IMR-90 (cell line): ENCODE results near the gene CRTC1. TPM values are rescaled to one million over a fixed set of nuclear protein-coding genes. Genes with fewer than 3 reads are reported as not detected.

Experiments used
- ATAC-seq: fragments of 200-7000 bp; cut with Tn5 transposase; 2 replicates; pipeline ENCODE4 v1.9.1; 2020; ENCODE audit warnings: low read depth, mild to moderate bottlenecking, moderate library complexity
- BruUV-seq: library from RNA; stranded (reverse); fragments of 400-500 nt; replicated peaks from 2 replicates; lab custom pipeline; 2021; lab: Mats Ljungman, UMichigan
- CTCF ChIA-PET: fragments of 300-600 bp; formaldehyde crosslinking; extraction: SDS; loops from one replicate; lab custom pipeline; 2021; ENCODE audit warnings: antibody characterized with exemption; lab: Yijun Ruan, JAX
- POLR2A ChIA-PET: fragments of 300-600 bp; sonication (Branson Sonifier 250); formaldehyde crosslinking; loops from one replicate; lab custom pipeline; 2022; ENCODE audit warnings: antibody characterized with exemption; ENCODE audit not compliant: unreplicated experiment; lab: Charles Lee
- DNase-seq: peaks from one replicate; pipeline ENCODE4 v3.0.0; 2013
- H2AFZ ChIP-seq: replicated peaks from 2 replicates; pipeline ENCODE3; 2013; ENCODE audit warnings: low read length, mild to moderate bottlenecking; ENCODE audit not compliant: poor library complexity
- H2AK5ac ChIP-seq: 2 replicates; pipeline ENCODE4 v1.6.1; 2013; ENCODE audit warnings: low read depth, low read length, inconsistent platforms
- H2AK9ac ChIP-seq: replicated peaks from 2 replicates; pipeline ENCODE3; 2013; ENCODE audit warnings: mild to moderate bottlenecking, low read depth, low read length, moderate library complexity; ENCODE audit not compliant: poor library complexity
- H2BK120ac ChIP-seq: 2 replicates; pipeline ENCODE4 v1.6.1; 2013; ENCODE audit warnings: low read depth, low read length, inconsistent platforms
- H2BK15ac ChIP-seq: 3 replicates; pipeline ENCODE4 v1.6.1; 2013; ENCODE audit warnings: low read depth, low read length, inconsistent platforms
- H2BK20ac ChIP-seq: 2 replicates; pipeline ENCODE4 v1.6.1; 2013; ENCODE audit warnings: low read depth, mild to moderate bottlenecking, inconsistent platforms, low read length, moderate library complexity
- H2BK5ac ChIP-seq: 2 replicates; pipeline ENCODE4 v1.6.1; 2013; ENCODE audit warnings: mild to moderate bottlenecking, low read depth, low read length, inconsistent platforms; ENCODE audit not compliant: poor library complexity, severe bottlenecking
- H3K14ac ChIP-seq: replicated peaks from 2 replicates; pipeline ENCODE4 v1.6.1; 2013; ENCODE audit warnings: low read depth, low read length, inconsistent platforms
- H3K18ac ChIP-seq: 2 replicates; pipeline ENCODE4 v1.6.1; 2013; ENCODE audit warnings: low read depth, low read length, control low read depth
- H3K23ac ChIP-seq: 2 replicates; pipeline ENCODE4 v1.6.1; 2013; ENCODE audit warnings: low read depth, low read length, inconsistent platforms
- H3K27ac ChIP-seq: 2 replicates; pipeline ENCODE4 v1.5.1; 2013; ENCODE audit warnings: mild to moderate bottlenecking, control low read depth, low read length; ENCODE audit not compliant: insufficient read depth
- H3K27me3 ChIP-seq: 2 replicates; pipeline ENCODE4 v1.6.1; 2013; ENCODE audit warnings: low read length; ENCODE audit not compliant: control insufficient read depth, insufficient read depth
- H3K36me3 ChIP-seq: 2 replicates; pipeline ENCODE4 v1.6.1; 2013; ENCODE audit warnings: low read length, mixed read lengths; ENCODE audit not compliant: control insufficient read depth, insufficient read depth
- H3K4ac ChIP-seq: 2 replicates; pipeline ENCODE4 v1.6.1; 2013; ENCODE audit warnings: low read depth, low read length, inconsistent platforms
- H3K4me1 ChIP-seq: 2 replicates; pipeline ENCODE4 v1.6.1; 2013; ENCODE audit warnings: low read length, mixed read lengths; ENCODE audit not compliant: control insufficient read depth, insufficient read depth
- H3K4me2 ChIP-seq: 2 replicates; pipeline ENCODE4 v1.6.1; 2013; ENCODE audit warnings: low read depth, mild to moderate bottlenecking, control low read depth, low read length, moderate library complexity
- H3K4me3 ChIP-seq: 2 replicates; pipeline ENCODE4 v1.5.1; 2013; ENCODE audit warnings: low read depth, mild to moderate bottlenecking, control low read depth, low read length, moderate library complexity; ENCODE audit not compliant: insufficient read depth
- H3K56ac ChIP-seq: 2 replicates; pipeline ENCODE4 v1.6.1; 2013; ENCODE audit warnings: low read length, inconsistent platforms; ENCODE audit not compliant: insufficient read depth; ENCODE audit errors: extremely low read depth
- H3K79me1 ChIP-seq, 2 experiments: 2 replicates each; pipeline ENCODE4 v1.6.1; 2013; ENCODE audit warnings: low read length in 2 of 2, inconsistent platforms in 1 of 2, low read depth in 1 of 2
- H3K9ac ChIP-seq: 2 replicates; pipeline ENCODE4 v1.6.1; 2013; ENCODE audit warnings: low read depth, low read length, control low read depth
- H3K9me1 ChIP-seq: 2 replicates; pipeline ENCODE4 v1.6.1; 2013; ENCODE audit warnings: low read length, inconsistent platforms; ENCODE audit not compliant: insufficient read depth
- H3K9me3 ChIP-seq: 2 replicates; pipeline ENCODE4 v1.6.1; 2013; ENCODE audit warnings: low read length; ENCODE audit not compliant: control insufficient read depth, insufficient read depth
- H4K20me1 ChIP-seq: 2 replicates; pipeline ENCODE4 v1.6.1; 2013; ENCODE audit warnings: low read length, inconsistent platforms; ENCODE audit not compliant: insufficient read depth
- H4K5ac ChIP-seq: 2 replicates; pipeline ENCODE4 v1.6.1; 2013; ENCODE audit warnings: mild to moderate bottlenecking, low read depth, low read length, control low read depth
- H4K8ac ChIP-seq, 2 experiments: 2 replicates each; pipeline ENCODE4 v1.6.1; 2013; ENCODE audit warnings: low read depth in 2 of 2, low read length in 2 of 2, control low read depth in 1 of 2, inconsistent platforms in 1 of 2
- H4K91ac ChIP-seq: 2 replicates; pipeline ENCODE4 v1.6.1; 2013; ENCODE audit warnings: low read depth, low read length, inconsistent platforms; ENCODE audit not compliant: insufficient read depth
- CEBPB ChIP-seq: IDR thresholded peaks from 2 replicates; pipeline ENCODE4 v1.6.1; 2012; ENCODE audit warnings: low read depth, low read length, improper control_type of control experiment
- CHD1 ChIP-seq: IDR thresholded peaks from 2 replicates; pipeline ENCODE4 v1.6.1; 2012; ENCODE audit warnings: low read depth, low read length, improper control_type of control experiment
- ELK1 ChIP-seq: fragments of 150-350 bp; IDR thresholded peaks from 2 replicates; pipeline ENCODE4 v1.6.1; 2016; ENCODE audit warnings: low read depth, mild to moderate bottlenecking, low read length, moderate library complexity, borderline replicate concordance
- FOS ChIP-seq: fragments of 150-350 bp; IDR thresholded peaks from 2 replicates; pipeline ENCODE4 v1.6.1; 2016; ENCODE audit warnings: low read depth, low read length
- MAFK ChIP-seq: IDR thresholded peaks from 2 replicates; pipeline ENCODE4 v1.6.1; 2012; ENCODE audit warnings: low read depth, low read length, improper control_type of control experiment
- MAZ ChIP-seq: IDR thresholded peaks from 2 replicates; pipeline ENCODE4 v1.6.1; 2012; ENCODE audit warnings: low read depth, mild to moderate bottlenecking, low read length, improper control_type of control experiment, moderate library complexity, borderline replicate concordance
- MXI1 ChIP-seq: IDR thresholded peaks from 2 replicates; pipeline ENCODE4 v1.6.1; 2012; ENCODE audit warnings: low read depth, mild to moderate bottlenecking, low read length, moderate library complexity, borderline replicate concordance
- NFE2L2 ChIP-seq: fragments of 150-350 bp; IDR thresholded peaks from 2 replicates; pipeline ENCODE4 v1.6.1; 2016; ENCODE audit warnings: low read depth, mild to moderate bottlenecking, low read length
- POLR2A ChIP-seq: IDR thresholded peaks from 2 replicates; pipeline ENCODE4 v1.6.1; 2012; ENCODE audit warnings: mild to moderate bottlenecking, low read depth, low read length
- RAD21 ChIP-seq: IDR thresholded peaks from 2 replicates; pipeline ENCODE4 v1.6.1; 2012; ENCODE audit warnings: low read length, improper control_type of control experiment
- RCOR1 ChIP-seq: IDR thresholded peaks from 2 replicates; pipeline ENCODE4 v1.6.1; 2012; ENCODE audit warnings: mild to moderate bottlenecking, low read length, improper control_type of control experiment; ENCODE audit not compliant: insufficient replicate concordance
- RFX5 ChIP-seq: IDR thresholded peaks from 2 replicates; pipeline ENCODE4 v1.8.0; 2012; ENCODE audit warnings: low read depth, mild to moderate bottlenecking, low read length, moderate library complexity
- SMC3 ChIP-seq: fragments of 150-350 bp; IDR thresholded peaks from 2 replicates; pipeline ENCODE4 v1.6.1; 2016; ENCODE audit warnings: low read depth, mild to moderate bottlenecking, antibody characterized with exemption, low read length, moderate library complexity
- USF2 ChIP-seq: fragments of 150-350 bp; IDR thresholded peaks from 2 replicates; pipeline ENCODE4 v1.6.1; 2017; ENCODE audit warnings: mild to moderate bottlenecking, antibody characterized with exemption, low read length, low read depth
- WGBS, 2 experiments: methylation state at CpG; one replicate each; pipeline versions ENCODE4 v1.1.5 to v1.1.7; 2013; ENCODE audit warnings: missing lambda C conversion rate in 2 of 2; ENCODE audit not compliant: insufficient read length in 1 of 2; ENCODE audit errors: extremely low coverage in 2 of 2; 5-methylcytosine and 5-hydroxymethylcytosine counted together
- dilution Hi-C: fragments of 300-500 bp; cut with HindIII; formaldehyde crosslinking; loops from one replicate; pipeline ENCODE4 v1.14.3; 2018; ENCODE audit warnings: low sequenced_read_pairs; ENCODE audit not compliant: unreplicated experiment
- in situ Hi-C: fragments of 300-500 bp; cut with MboI; formaldehyde crosslinking; loops from 3 replicates; pipeline ENCODE4 v1.14.3; 2019; ENCODE audit warnings: low sequenced_read_pairs, inconsistent platforms, mixed read lengths
- intact Hi-C: fragments of 100-400 bp; cut with micrococcal nuclease; formaldehyde crosslinking; loops from 2 replicates; pipeline ENCODE4 v1.10.0; 2022
- polyA plus RNA-seq, 3 experiments: library from polyadenylated mRNA; depleted of rRNA; stranded (reverse); fragments of >200 nt; gene quantifications; 2 replicates each; pipeline ENCODE4 v1.2.3, GENCODE V29; 2012; ENCODE audit warnings: low replicate concordance in 1 of 3
- total RNA-seq: library from RNA; depleted of rRNA; stranded (reverse); fragments of >200 nt; gene quantifications from 2 replicates; pipeline ENCODE4 v1.2.3, GENCODE V29; 2012
- TF ChIP-seq, protein P1 (sequence below): conservative IDR thresholded peaks from 2 replicates; pipeline ENCODE4 v1.5.1; 2012; ENCODE audit warnings: mild to moderate bottlenecking, low read depth, low read length, improper control_type of control experiment

Gene CRTC1
- total and polyA plus RNA-seq, 2 of the 4 experiments (the other 2 are of a cell fraction): 0.18 to 5.7 TPM

DNA sequence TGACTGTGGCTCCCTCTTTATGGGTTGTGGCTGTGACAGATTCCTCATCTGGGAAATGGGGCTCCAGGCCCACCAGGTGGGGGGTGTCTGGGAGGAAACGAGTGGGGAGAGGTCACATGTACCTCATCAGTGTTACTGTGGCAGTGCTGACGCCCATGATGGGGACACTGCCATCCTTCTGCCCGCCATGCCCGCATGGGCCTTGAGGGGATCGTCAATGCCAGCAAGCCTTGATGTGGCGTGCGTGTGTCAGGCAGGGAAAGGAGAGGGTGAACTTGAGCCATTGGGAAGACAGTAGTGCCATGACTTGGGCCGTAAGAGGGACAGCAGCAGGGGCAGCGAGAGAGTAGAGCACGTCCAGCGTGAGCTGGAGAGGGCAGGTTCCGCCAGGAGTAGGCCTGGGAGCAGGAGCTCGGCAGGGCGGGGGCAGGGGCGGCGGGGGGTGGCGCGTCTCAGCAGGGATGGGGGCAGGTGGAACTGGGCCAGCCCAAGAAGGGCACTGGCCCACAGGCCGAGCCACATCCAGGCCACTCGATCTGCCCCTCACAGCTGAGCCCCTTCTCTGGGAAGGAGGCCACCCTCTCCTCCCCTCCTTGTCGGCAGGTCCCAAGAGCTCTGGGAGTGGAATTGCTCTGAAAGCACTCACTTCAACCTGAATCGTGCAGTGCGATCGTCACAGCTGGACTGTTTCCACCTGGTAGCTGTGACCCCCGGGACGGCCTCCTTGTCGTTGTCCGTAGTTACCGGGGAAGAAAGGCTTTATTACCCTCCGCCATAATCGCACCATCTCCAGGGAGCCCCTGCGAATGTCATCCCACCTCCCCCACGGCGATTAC, 36.7 kb upstream of the CRTC1 start:
- Histone ChIP-seq H3K18ac (no peak overlapping the region), H3K27me3 (no peaks in the 10 kb centered on the region), H2AK9ac (no peak overlapping the region), H3K27ac (no peak overlapping the region), H3K23ac (no peak overlapping the region), H2BK5ac (no peak overlapping the region), H3K79me1 (peaks cover 14 to 64% of the 10 kb centered on the region in 2 experiments; a peak in 3 of 4 replicates), H4K8ac (no peak overlapping the region), H3K36me3 (no peaks in the 10 kb centered on the region), H4K91ac (no peak overlapping the region), H3K56ac (no peak overlapping the region), H3K4me1 (peaks cover 30% of the 10 kb centered on the region), H3K4me2 (no peak overlapping the region), H2BK20ac (no peak overlapping the region), H3K4ac (no peak overlapping the region), H2BK15ac (no peak overlapping the region), H4K20me1 (peaks cover 34% of the 10 kb centered on the region), H3K9me3 (no peaks in the 10 kb centered on the region; the same call in 1 of the 2 replicates), H3K9ac (no peak overlapping the region), H3K9me1 (peaks cover 22% of the 10 kb centered on the region), H4K5ac (no peak overlapping the region), H2BK120ac (no peak overlapping the region), H2AK5ac (peak overlapping the region; percentile 88; the same call in 1 of the 2 replicates), H3K14ac (no peak overlapping the region), H2AFZ (peak overlapping the region; percentile 63), H3K4me3 (no peak overlapping the region)
- in situ Hi-C loops: no loop called here
- ATAC-seq (no peak), DNase-seq (no peak)
- BruUV-seq: no TSS peak
- intact Hi-C loops: no loop called here
- ChIA-PET CTCF (no interaction called here), POLR2A (no interaction called here)
- no peak for TF ChIP-seq FOS
- TF ChIP-seq MAZ: no peak
- no peak for TF ChIP-seq RFX5
- TF ChIP-seq MAFK: no peak
- TF ChIP-seq ELK1: no peak
- no peak for TF ChIP-seq MXI1
- TF ChIP-seq CEBPB: no peak
- TF ChIP-seq NFE2L2: no peak
- no peak for TF ChIP-seq RAD21
- TF ChIP-seq USF2: no peak
- no peak for TF ChIP-seq RCOR1
- TF ChIP-seq, protein P1, sequence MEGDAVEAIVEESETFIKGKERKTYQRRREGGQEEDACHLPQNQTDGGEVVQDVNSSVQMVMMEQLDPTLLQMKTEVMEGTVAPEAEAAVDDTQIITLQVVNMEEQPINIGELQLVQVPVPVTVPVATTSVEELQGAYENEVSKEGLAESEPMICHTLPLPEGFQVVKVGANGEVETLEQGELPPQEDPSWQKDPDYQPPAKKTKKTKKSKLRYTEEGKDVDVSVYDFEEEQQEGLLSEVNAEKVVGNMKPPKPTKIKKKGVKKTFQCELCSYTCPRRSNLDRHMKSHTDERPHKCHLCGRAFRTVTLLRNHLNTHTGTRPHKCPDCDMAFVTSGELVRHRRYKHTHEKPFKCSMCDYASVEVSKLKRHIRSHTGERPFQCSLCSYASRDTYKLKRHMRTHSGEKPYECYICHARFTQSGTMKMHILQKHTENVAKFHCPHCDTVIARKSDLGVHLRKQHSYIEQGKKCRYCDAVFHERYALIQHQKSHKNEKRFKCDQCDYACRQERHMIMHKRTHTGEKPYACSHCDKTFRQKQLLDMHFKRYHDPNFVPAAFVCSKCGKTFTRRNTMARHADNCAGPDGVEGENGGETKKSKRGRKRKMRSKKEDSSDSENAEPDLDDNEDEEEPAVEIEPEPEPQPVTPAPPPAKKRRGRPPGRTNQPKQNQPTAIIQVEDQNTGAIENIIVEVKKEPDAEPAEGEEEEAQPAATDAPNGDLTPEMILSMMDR: no peak
- no peak for TF ChIP-seq CHD1
- no peak for TF ChIP-seq POLR2A
- TF ChIP-seq SMC3: no peak
- WGBS, 2 experiments: 89% methylated on average over 17 of the region's 34 CpGs; no CpG with 5 or more reads in 1 of the 2 experiments
- dilution Hi-C loops: no loop called here
